GM06990 (cell line): Measurements from ENCODE around the gene LRMDA.

ENCODE experiments used
- DNase-seq: peaks from one replicate; pipeline ENCODE4 v3.0.0-alpha.2; 2011; ENCODE audit not compliant: insufficient read length; ENCODE audit errors: extremely low read depth
- H3K27me3 ChIP-seq: replicated peaks from 2 replicates; pipeline ENCODE4 v1.6.0; 2011; ENCODE audit warnings: low read length; ENCODE audit not compliant: control insufficient read depth, insufficient read depth
- H3K36me3 ChIP-seq: 2 replicates; pipeline ENCODE4 v1.5.1; 2011; ENCODE audit warnings: low read length; ENCODE audit not compliant: control insufficient read depth, insufficient read depth
- H3K4me3 ChIP-seq: replicated peaks from 2 replicates; pipeline ENCODE4 v1.5.1; 2011; ENCODE audit warnings: low read depth, mild to moderate bottlenecking, control low read depth, low read length
- TF ChIP-seq, protein P1 (sequence below): IDR thresholded peaks from 2 replicates; pipeline ENCODE4 v1.5.1; 2011; ENCODE audit warnings: low read length, control low read depth, mild to moderate bottlenecking, inconsistent platforms; ENCODE audit not compliant: insufficient read depth, poor library complexity, severe bottlenecking

LRMDA gene

GRCh38 chr10:75995720-75996119, 564.3 kb downstream of the LRMDA start:
- no peaks in the 10 kb centered on the region; the same call in 1 of the 2 replicates for H3K27me3 ChIP-seq
- TF ChIP-seq, protein P1, sequence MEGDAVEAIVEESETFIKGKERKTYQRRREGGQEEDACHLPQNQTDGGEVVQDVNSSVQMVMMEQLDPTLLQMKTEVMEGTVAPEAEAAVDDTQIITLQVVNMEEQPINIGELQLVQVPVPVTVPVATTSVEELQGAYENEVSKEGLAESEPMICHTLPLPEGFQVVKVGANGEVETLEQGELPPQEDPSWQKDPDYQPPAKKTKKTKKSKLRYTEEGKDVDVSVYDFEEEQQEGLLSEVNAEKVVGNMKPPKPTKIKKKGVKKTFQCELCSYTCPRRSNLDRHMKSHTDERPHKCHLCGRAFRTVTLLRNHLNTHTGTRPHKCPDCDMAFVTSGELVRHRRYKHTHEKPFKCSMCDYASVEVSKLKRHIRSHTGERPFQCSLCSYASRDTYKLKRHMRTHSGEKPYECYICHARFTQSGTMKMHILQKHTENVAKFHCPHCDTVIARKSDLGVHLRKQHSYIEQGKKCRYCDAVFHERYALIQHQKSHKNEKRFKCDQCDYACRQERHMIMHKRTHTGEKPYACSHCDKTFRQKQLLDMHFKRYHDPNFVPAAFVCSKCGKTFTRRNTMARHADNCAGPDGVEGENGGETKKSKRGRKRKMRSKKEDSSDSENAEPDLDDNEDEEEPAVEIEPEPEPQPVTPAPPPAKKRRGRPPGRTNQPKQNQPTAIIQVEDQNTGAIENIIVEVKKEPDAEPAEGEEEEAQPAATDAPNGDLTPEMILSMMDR = no peak

DNA sequence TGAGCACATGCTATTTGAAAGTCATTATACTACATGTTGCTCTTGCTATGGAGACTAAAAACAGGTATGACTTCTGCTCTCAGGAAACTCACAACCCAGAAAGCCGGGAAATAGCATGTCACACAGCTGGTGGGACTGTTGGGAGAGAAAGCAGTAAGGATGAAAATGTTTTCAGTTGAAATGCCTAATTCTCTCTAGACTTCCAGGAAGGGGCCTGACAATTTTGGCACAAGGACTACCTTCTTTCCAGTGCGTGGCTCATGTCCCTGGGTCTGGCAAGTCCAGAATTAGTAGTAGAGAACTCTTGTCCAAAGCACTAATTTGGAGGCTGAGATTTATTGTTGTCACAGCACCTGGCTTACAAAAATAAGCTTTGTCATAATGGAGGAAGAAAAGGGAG, 567.6 kb downstream of the LRMDA start:
- Histone ChIP-seq H3K4me3 (no peak overlapping the region), H3K36me3 (no peaks in the 10 kb centered on the region), H3K27me3 (no peaks in the 10 kb centered on the region; the same call in none of the 2 replicates)
- TF ChIP-seq, protein P1 = no peak
- no peak for DNase-seq

More at GRCh38 chr10:75995720-75996119, 564.3 kb downstream of the LRMDA start:
- Histone ChIP-seq H3K4me3 (no peak overlapping the region), H3K36me3 (no peaks in the 10 kb centered on the region)
- DNase-seq = no peak

DNA sequence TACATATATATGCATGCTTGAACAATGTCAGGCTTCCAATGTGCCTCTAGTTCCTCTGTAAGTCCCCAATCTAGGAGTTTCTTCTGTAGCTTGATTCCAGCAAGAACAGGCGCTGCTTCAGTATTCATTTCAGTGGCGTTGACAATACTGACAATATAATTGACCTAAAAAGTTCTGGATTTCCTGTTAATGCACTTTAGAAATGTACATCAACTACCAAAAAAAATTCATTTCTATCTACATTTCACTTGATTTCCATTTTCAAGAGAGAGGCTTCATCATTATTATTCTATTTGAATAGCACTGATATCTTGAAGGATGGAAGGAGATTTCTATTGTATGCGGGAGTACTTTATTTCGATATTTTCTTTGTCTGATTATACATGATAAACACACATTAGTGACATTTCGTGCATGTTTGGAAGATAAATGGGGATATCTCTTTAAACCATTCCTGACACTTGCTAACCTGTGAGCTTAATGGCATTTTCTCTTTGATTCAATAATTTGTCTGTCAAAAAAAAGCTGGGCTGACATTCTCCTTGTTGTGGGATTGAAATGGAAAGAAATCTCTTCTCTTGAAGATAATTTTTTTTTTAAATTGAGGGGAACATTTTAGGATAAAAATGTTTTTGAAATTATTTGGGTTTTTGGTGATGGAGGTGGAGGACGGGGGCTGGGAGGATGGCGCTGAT, 568.2 kb downstream of the LRMDA start:
- Histone ChIP-seq H3K36me3 (no peaks in the 10 kb centered on the region), H3K27me3 (no peaks in the 10 kb centered on the region; the same call in none of the 2 replicates), H3K4me3 (no peak overlapping the region)
- TF ChIP-seq, protein P1 = no peak
- no peak for DNase-seq

DNA sequence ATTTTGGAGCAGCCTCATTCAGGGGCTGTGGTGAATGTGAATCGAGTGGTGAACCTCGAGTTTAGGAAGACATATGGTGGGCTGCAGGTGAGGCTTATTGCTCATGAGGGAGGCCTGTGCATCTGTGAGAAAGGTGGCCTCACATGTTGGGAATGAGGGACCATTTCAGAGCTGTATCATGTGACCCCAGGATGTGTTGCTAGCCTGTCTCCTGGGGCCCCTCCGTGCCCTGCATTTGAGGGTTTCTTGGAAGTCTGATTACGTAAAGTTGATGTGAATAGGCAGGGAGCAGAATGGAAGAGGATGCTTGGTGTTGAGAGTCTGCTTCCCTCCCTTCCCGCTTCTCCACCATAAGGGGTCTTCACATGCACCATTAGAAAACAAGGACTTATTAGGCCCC, 569.1 kb downstream of the LRMDA start:
- Histone ChIP-seq H3K36me3 (no peaks in the 10 kb centered on the region), H3K27me3 (no peaks in the 10 kb centered on the region; the same call in none of the 2 replicates), H3K4me3 (no peak overlapping the region)
- DNase-seq = no peak
- TF ChIP-seq, protein P1 = no peak

- no peak overlapping the region for H3K4me3 ChIP-seq
- DNase-seq = no peak
- no peaks in the 10 kb centered on the region; the same call in none of the 2 replicates for H3K27me3 ChIP-seq
- no peaks in the 10 kb centered on the region for H3K36me3 ChIP-seq
- TF ChIP-seq, protein P1 = no peak
Measured at GRCh38 chr10:76001019-76001418, 569.6 kb downstream of the LRMDA start.
